Measurements from ENCODE around the gene RFXANK. TPM values are rescaled to one million over a fixed set of nuclear protein-coding genes. Genes with fewer than 3 reads are reported as not detected.

Gene RFXANK
- total and polyA plus RNA-seq, 4 donors, result 8.9 to 27.8 (median 19.0) TPM

GRCh38 chr19:19201697-19202630, 9.9 kb downstream of the RFXANK start:
- H3K9me3 ChIP-seq (ENCODE audit: control insufficient read depth in 4 of 4, low read length in 3 of 4), result no peaks in the 10 kb centered on the region
- H3K36me3 ChIP-seq (ENCODE audit: control insufficient read depth in 4 of 4, insufficient read depth in 3 of 4, low read depth in 1 of 4, low read length in 3 of 4), result peaks cover 3 to 24% (median 9%) of the 10 kb centered on the region in 4 donors
- H3K4me3 ChIP-seq (ENCODE audit: low read depth in 1 of 3, low read length in 3 of 3), result peak overlapping the region; percentile 67 to 94 (median 70)
- H3K4me1 ChIP-seq (ENCODE audit: control insufficient read depth in 4 of 4, insufficient read depth in 4 of 4, low read length in 3 of 4), result peaks cover 2 to 13% (median 9%) of the 10 kb centered on the region in 4 donors
- TF ChIP-seq ATF3 (IDR thresholded peaks at IDR 0.05) (no peak), REST (IDR thresholded peaks at IDR 0.05) (no peak), CTCF (IDR thresholded peaks at IDR 0.05; ENCODE audit: low read depth, low read length, missing input control) (no peak), JUND (IDR thresholded peaks at IDR 0.05) (no peak), HNF4G (IDR thresholded peaks at IDR 0.05) (no peak), RAD21 (IDR thresholded peaks at IDR 0.05) (no peak), FOXA1 (IDR thresholded peaks at IDR 0.05) (no peak), RXRA (IDR thresholded peaks at IDR 0.05) (no peak), ZBTB33 (IDR thresholded peaks at IDR 0.05) (no peak), NR2F2 (IDR thresholded peaks at IDR 0.05) (no peak), YY1 (IDR thresholded peaks at IDR 0.05) (no peak), GABPA (IDR thresholded peaks at IDR 0.05 in 1 of 2, conservative IDR thresholded peaks at IDR 0.05 in 1 of 2) (no peak), TAF1 (conservative IDR thresholded peaks at IDR 0.05) (no peak), HNF4A (conservative IDR thresholded peaks at IDR 0.05) (no peak), SP1 (IDR thresholded peaks at IDR 0.05) (no peak), FOXA2 (IDR thresholded peaks at IDR 0.05) (no peak), EGR1 (IDR thresholded peaks at IDR 0.05; ENCODE audit: low read depth in 2 of 2) (no peak), MAX (IDR thresholded peaks at IDR 0.05) (no peak)
- peak overlapping the region in 1 of 2 donors; percentile 82 for H3K9ac ChIP-seq (ENCODE audit: low read depth in 1 of 2, low read length in 2 of 2)
- no peaks in the 10 kb centered on the region for H3K27me3 ChIP-seq (ENCODE audit: control insufficient read depth in 4 of 4, insufficient read depth in 4 of 4, low read length in 3 of 4)
- DNase-seq (ENCODE audit: low spot score), result no peak
- H3K27ac ChIP-seq (ENCODE audit: low read depth in 1 of 2, low read length in 2 of 2), result no peak overlapping the region
- 82% methylated on average over 19 of the region's 19 CpGs for WGBS
